K562 (cell line): ENCODE data around the gene LIX1L. TPM values are rescaled to one million over a fixed set of nuclear protein-coding genes. Genes with fewer than 3 reads are reported as not detected.
A peak's percentile ranks its signal among the peaks of the same experiment; 100 is the strongest.

Experiments
- ATAC-seq: fragments of 200-7000 bp; cut with Tn5 transposase; 3 replicates; pipeline ENCODE4 v1.9.1; 2020; ENCODE audit warnings: moderate library complexity
- BruUV-seq: library from RNA; stranded (reverse); fragments of 400-500 nt; replicated peaks from 2 replicates; lab custom pipeline; 2021; lab: Mats Ljungman, UMichigan
- CTCF ChIA-PET: fragments of 300-600 bp; formaldehyde crosslinking; extraction: SDS; loops from one replicate; lab custom pipeline; 2021; ENCODE audit warnings: low intra/inter-chr PET ratio; lab: Yijun Ruan, JAX
- POLR2A ChIA-PET: fragments of 300-600, 350-650 bp; sonication (Branson Sonifier 250); formaldehyde crosslinking; extraction: SDS; loops from one replicate; lab custom pipeline; 2021; ENCODE audit warnings: antibody characterized with exemption, inconsistent platforms; lab: Yijun Ruan, JAX
- DNase-seq, 4 experiments: peaks; one replicate each; pipeline versions ENCODE4 v3.0.0 to v3.0.0-alpha.2; 2011 to 2018; ENCODE audit warnings: low spot score in 3 of 4, mixed read lengths in 3 of 4; ENCODE audit errors: extremely low read depth in 1 of 4
- FAIRE-seq: peaks from 2 replicates; lab custom pipeline; 2011; peaks lifted over from hg19 to GRCh38; lab: Jason Lieb, UNC
- H2AFZ ChIP-seq: 2 replicates; pipeline ENCODE4 v1.6.0; 2011; ENCODE audit warnings: low read depth, low read length, control low read depth, inconsistent platforms
- H3K27ac ChIP-seq: fragments of 200-600 bp; 3 replicates; pipeline ENCODE4 v1.8.0; 2011; ENCODE audit warnings: low read depth, mild to moderate bottlenecking, control low read depth, inconsistent platforms, low read length, moderate library complexity, mixed read lengths; ENCODE audit errors: extremely low read depth
- H3K27me3 ChIP-seq, 2 experiments: fragments of 300-600 bp in 1 of 2; 2 replicates in 1 of 2; 3 replicates in 1 of 2; pipeline versions ENCODE4 v1.6.0 to v1.8.0; 2011; ENCODE audit warnings: inconsistent platforms in 2 of 2, low read length in 2 of 2, mild to moderate bottlenecking in 1 of 2, mixed read lengths in 1 of 2, moderate library complexity in 1 of 2; ENCODE audit not compliant: control insufficient read depth in 2 of 2, insufficient read depth in 2 of 2
- H3K36me3 ChIP-seq: fragments of 300-600 bp; 3 replicates; pipeline ENCODE4 v1.8.0; 2011; ENCODE audit warnings: mild to moderate bottlenecking, low read length, inconsistent platforms; ENCODE audit not compliant: control insufficient read depth, insufficient read depth
- H3K4me1 ChIP-seq, 2 experiments: fragments of 200-600 bp in 1 of 2; replicated peaks in 1 of 2; 2 replicates in 1 of 2; 3 replicates in 1 of 2; pipeline versions ENCODE4 v1.5.1 to v1.8.0; 2011; ENCODE audit warnings: inconsistent platforms in 2 of 2, low read length in 2 of 2, mild to moderate bottlenecking in 1 of 2, mixed read lengths in 1 of 2, moderate library complexity in 1 of 2; ENCODE audit not compliant: control insufficient read depth in 2 of 2, insufficient read depth in 2 of 2
- H3K4me2 ChIP-seq: 2 replicates; pipeline ENCODE4 v1.6.1; 2011; ENCODE audit warnings: low read length, control low read depth, inconsistent platforms, mixed read lengths; ENCODE audit not compliant: insufficient read depth
- H3K4me3 ChIP-seq: fragments of 200-600 bp; sonication (generic), shearing (Covaris generic); 2 replicates; pipeline ENCODE4 v1.5.1; 2016; ENCODE audit warnings: control low read depth, inconsistent platforms
- H3K79me2 ChIP-seq: fragments of 200-600 bp; 3 replicates; pipeline ENCODE4 v1.8.0; 2011; ENCODE audit warnings: low read length, inconsistent platforms; ENCODE audit not compliant: control insufficient read depth, insufficient read depth
- H3K9ac ChIP-seq, 2 experiments: 2 replicates each; pipeline versions ENCODE4 v1.6.0 to v1.6.1; 2011; ENCODE audit warnings: low read depth in 2 of 2, low read length in 2 of 2, control low read depth in 1 of 2, inconsistent platforms in 1 of 2, mild to moderate bottlenecking in 1 of 2, mixed read lengths in 1 of 2; ENCODE audit not compliant: insufficient read depth in 1 of 2
- H3K9me1 ChIP-seq: one replicate; pipeline ENCODE4 v1.6.0; 2011; ENCODE audit warnings: inconsistent platforms, mild to moderate bottlenecking, low read length, moderate library complexity; ENCODE audit not compliant: control insufficient read depth, insufficient read depth
- H3K9me3 ChIP-seq: replicated peaks from 2 replicates; pipeline ENCODE4 v1.5.1; 2011; ENCODE audit warnings: low read depth, low read length, inconsistent platforms; ENCODE audit not compliant: control insufficient read depth, insufficient read depth
- H4K20me1 ChIP-seq: replicated peaks from 2 replicates; pipeline ENCODE4 v1.6.1; 2011; ENCODE audit warnings: low read length, inconsistent platforms, mixed read lengths; ENCODE audit not compliant: control insufficient read depth, insufficient read depth
- CHCHD3 ChIP-seq: fragments of 250-450 bp; sonication (Bioruptor Pico); IDR thresholded peaks from 2 replicates; pipeline ENCODE4 v2.1.2; 2022; ENCODE audit warnings: mild to moderate bottlenecking
- ESRRA ChIP-seq: fragments of 450-650 bp; IDR thresholded peaks from 2 replicates; pipeline ENCODE4 v1.6.1; 2014; ENCODE audit warnings: low read depth, mild to moderate bottlenecking, moderate library complexity, borderline replicate concordance
- FOXJ2 ChIP-seq: fragments of 200-800 bp; sonication (Bioruptor generic); IDR thresholded peaks from 2 replicates; pipeline ENCODE4 v1.6.1; 2016; ENCODE audit warnings: missing genetic modification characterization, missing compliant biosample characterization
- HMG20B ChIP-seq: fragments of 250-450 bp; sonication (Bioruptor Pico); IDR thresholded peaks from 2 replicates; pipeline ENCODE4 v1.5.0; 2021; ENCODE audit warnings: mild to moderate bottlenecking
- HNRNPL ChIP-seq: fragments of 200-400 bp; formaldehyde crosslinking; IDR thresholded peaks from 2 replicates; pipeline ENCODE4 v1.6.1; 2017; ENCODE audit warnings: low read depth, mild to moderate bottlenecking, low read length
- KLF10 ChIP-seq: fragments of 250-450 bp; sonication (Bioruptor Pico); IDR thresholded peaks from 2 replicates; pipeline ENCODE4 v1.6.1; 2021; ENCODE audit warnings: matching md5 sums
- NR2C2 ChIP-seq, 2 experiments: fragments of 200-800 bp in 1 of 2; sonication (Bioruptor generic) in 1 of 2; sonication (generic) in 1 of 2; formaldehyde crosslinking in 1 of 2; IDR thresholded peaks; 2 replicates each; pipeline versions ENCODE4 v1.6.1 to v1.8.0; 2016 to 2022; ENCODE audit warnings: mild to moderate bottlenecking in 1 of 2, missing compliant biosample characterization in 1 of 2, missing genetic modification characterization in 1 of 2, missing genetic modification reagents in 1 of 2
- RBBP5 ChIP-seq: fragments of 200-600 bp; sonication (generic); IDR thresholded peaks from 2 replicates; pipeline ENCODE4 v1.6.1; 2012; ENCODE audit warnings: borderline replicate concordance, mild to moderate bottlenecking, low read length, control low read depth, inconsistent platforms; ENCODE audit not compliant: insufficient read depth, poor library complexity, severe bottlenecking
- RHOXF2B ChIP-seq: fragments of 250-450 bp; sonication (Bioruptor Pico); conservative IDR thresholded peaks from 2 replicates; pipeline ENCODE4 v1.5.1; 2021
- TOE1 ChIP-seq, 2 experiments: fragments of 450-650 bp in 1 of 2; sonication (generic) in 1 of 2; formaldehyde crosslinking in 1 of 2; IDR thresholded peaks; 2 replicates each; pipeline versions ENCODE4 v1.7.1 to v1.8.0; 2016 to 2022; ENCODE audit warnings: borderline replicate concordance in 2 of 2, mild to moderate bottlenecking in 2 of 2, antibody characterized with exemption in 1 of 2, inconsistent platforms in 1 of 2, low read depth in 1 of 2, missing genetic modification reagents in 1 of 2, moderate library complexity in 1 of 2
- ZNF444 ChIP-seq: fragments of 250-450 bp; sonication (Bioruptor Pico); IDR thresholded peaks from 2 replicates; pipeline ENCODE4 v1.4.0; 2020; ENCODE audit warnings: mild to moderate bottlenecking, moderate library complexity
- ZNF584 ChIP-seq: fragments of 200-800 bp; sonication (Bioruptor generic); IDR thresholded peaks from 2 replicates; pipeline ENCODE4 v1.6.1; 2016; ENCODE audit warnings: low read depth, mild to moderate bottlenecking, missing genetic modification characterization, missing compliant biosample characterization
- WGBS: fragments of 100-300 bp; shearing (Covaris generic); methylation state at CpG from one replicate; pipeline ENCODE4 v1.1.6; 2016; ENCODE audit warnings: low coverage, mixed read lengths; ENCODE audit not compliant: insufficient coverage; ENCODE audit errors: missing lambda C conversion rate; 5-methylcytosine and 5-hydroxymethylcytosine counted together
- in situ Hi-C: fragments of 300-500 bp; cut with MboI; formaldehyde crosslinking; loops from 4 replicates; pipeline ENCODE4 v1.15.0; 2018; ENCODE audit warnings: inconsistent platforms, mixed read lengths
- intact Hi-C: fragments of 100-400 bp; cut with micrococcal nuclease; formaldehyde crosslinking; loops from 2 replicates; pipeline ENCODE4 v1.14.2; 2022
- polyA plus RNA-seq, 8 experiments: library from polyadenylated mRNA; depleted of rRNA in 4 of 8; stranded (reverse) in 5 of 8; unstranded in 3 of 8; fragments of >200 nt; fragmentation: Nextera tagmentation in 2 of 8; fragmentation: Illumina TruSeq in 1 of 8; extraction: Ambion mirVana in 2 of 8; extraction: Trizol in 1 of 8; gene quantifications; 2 replicates each; pipeline versions ENCODE4 v1.2.1 to v1.2.3, GENCODE V29; 2011 to 2014; ENCODE audit warnings: inconsistent platforms in 1 of 8, missing spikeins in 1 of 8
- total RNA-seq, 7 experiments: library from RNA; depleted of rRNA in 6 of 7; stranded (reverse); fragments of >200 nt in 6 of 7; fragmentation: Illumina TruSeq in 2 of 7; extraction: Trizol in 2 of 7; gene quantifications; 2 replicates each; pipeline versions ENCODE4 v1.2.1 to v1.2.3, GENCODE V29; 2011 to 2021; ENCODE audit warnings: low replicate concordance in 1 of 7
- TF ChIP-seq, protein P1 (sequence below): fragments of 450-650 bp; formaldehyde crosslinking; IDR thresholded peaks from 2 replicates; pipeline ENCODE4 v1.4.0; 2022; ENCODE audit warnings: missing genetic modification characterization
- TF ChIP-seq, protein P2 (sequence below): fragments of 450-650 bp; formaldehyde crosslinking; IDR thresholded peaks from 2 replicates; pipeline ENCODE4 v1.4.0; 2020; ENCODE audit warnings: mild to moderate bottlenecking, mixed read lengths
- TF ChIP-seq, protein P3 (sequence below): sonication (generic); formaldehyde crosslinking; IDR thresholded peaks from 2 replicates; pipeline ENCODE4 v1.8.0; 2022; ENCODE audit warnings: mild to moderate bottlenecking, missing genetic modification reagents

The LIX1L gene
- total and polyA plus RNA-seq, 9 of the 15 experiments (the other 6 are each of a cell fraction or from before 2014, with no cell fraction given) = 4.6 to 26.5 (median 12.5) TPM

DNA sequence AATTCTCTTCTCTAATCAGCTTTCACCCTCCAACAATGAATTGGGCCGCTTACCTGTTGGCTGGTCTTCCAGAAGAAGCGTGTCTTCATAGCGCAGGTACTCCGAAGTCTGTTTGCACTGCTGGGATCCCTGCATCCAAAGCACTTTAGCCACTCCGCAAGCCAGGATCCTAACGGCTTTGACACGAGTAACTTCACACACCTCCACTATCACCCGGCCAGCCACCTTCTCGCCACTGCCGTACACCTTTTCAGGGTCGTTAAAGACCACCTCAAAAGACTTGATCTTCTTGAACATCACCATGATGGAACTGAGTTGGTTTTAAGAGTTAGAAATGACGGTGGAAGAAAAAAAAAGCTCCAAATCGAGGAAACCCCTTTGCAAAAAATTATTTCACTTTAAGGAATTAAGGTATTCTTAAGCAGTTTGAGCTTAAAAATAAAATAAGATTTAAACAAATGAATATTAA lies 38.2 kb upstream of the LIX1L start:
- DNase-seq (peak in 3 of 4 experiments; percentile 36 to 66 (median 39)), FAIRE-seq (no peak), ATAC-seq (peak; percentile 16)
- ChIA-PET POLR2A (interaction anchor here (0.7 to 14.0 kb wide), 13 partner anchors 11 to 89 kb away, joined by 3 to 320 read pairs (median 6); partner anchors contain the start of genes ANKRD34A, HJV, LIX1L and POLR3GL), CTCF (interaction anchor here (1.4 kb wide), 1 partner anchor 12 kb away, joined by 4 read pairs; no protein-coding TSS in a partner anchor)
- Histone ChIP-seq H3K9ac (peak overlapping the region; percentile 94 to 100), H3K4me3 (peak overlapping the region; percentile 85), H3K79me2 (peaks cover 71% of the 10 kb centered on the region), H3K9me3 (no peaks in the 10 kb centered on the region), H2AFZ (no peak overlapping the region), H4K20me1 (peaks cover 44% of the 10 kb centered on the region), H3K9me1 (peaks cover 3% of the 10 kb centered on the region), H3K4me1 (peaks cover 14 to 31% of the 10 kb centered on the region in 2 experiments; a peak in 3 of 5 replicates), H3K4me2 (peak overlapping the region; percentile 97), H3K36me3 (peaks cover 44% of the 10 kb centered on the region), H3K27ac (peak overlapping the region; percentile 99), H3K27me3 (no peaks in the 10 kb centered on the region)
- BruUV-seq = no TSS peak
- in situ Hi-C loops = no loop called here
- under 1% methylated on average over 13 of the region's 13 CpGs for WGBS
- intact Hi-C loops = loop anchor here (1.0 kb wide), 2 partner anchors 11 to 17 kb away; no protein-coding TSS in a partner anchor
- TF ChIP-seq, protein P1, sequence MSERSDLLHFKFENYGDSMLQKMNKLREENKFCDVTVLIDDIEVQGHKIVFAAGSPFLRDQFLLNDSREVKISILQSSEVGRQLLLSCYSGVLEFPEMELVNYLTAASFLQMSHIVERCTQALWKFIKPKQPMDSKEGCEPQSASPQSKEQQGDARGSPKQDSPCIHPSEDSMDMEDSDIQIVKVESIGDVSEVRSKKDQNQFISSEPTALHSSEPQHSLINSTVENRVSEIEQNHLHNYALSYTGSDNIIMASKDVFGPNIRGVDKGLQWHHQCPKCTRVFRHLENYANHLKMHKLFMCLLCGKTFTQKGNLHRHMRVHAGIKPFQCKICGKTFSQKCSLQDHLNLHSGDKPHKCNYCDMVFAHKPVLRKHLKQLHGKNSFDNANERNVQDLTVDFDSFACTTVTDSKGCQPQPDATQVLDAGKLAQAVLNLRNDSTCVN (CRISPR knock-in tag) = peak; percentile 26; the same call in 1 of the 2 replicates
- TF ChIP-seq ESRRA (no peak), RBBP5 (peak; percentile 65), ZNF444 (CRISPR knock-in tag) (0 out of 2 replicates have a peak, but pooled peaks have one; percentile 3), ZNF584 (CRISPR knock-in tag) (0 out of 2 replicates have a peak, but pooled peaks have one; percentile 13), HMG20B (CRISPR knock-in tag) (0 out of 2 replicates have a peak, but pooled peaks have one; percentile 71), KLF10 (peak; percentile 64), RHOXF2B (CRISPR knock-in tag) (peak; percentile 94), NR2C2 (CRISPR knock-in tag; IDR thresholded peaks at IDR 0.05) (0 out of 2 replicates have a peak, but pooled peaks have one; percentile 29), NR2C2 (tag; IDR thresholded peaks at IDR 0.05) (no peak), TOE1 (IDR thresholded peaks at IDR 0.05; ENCODE audit: borderline replicate concordance) (no peak), TOE1 (CRISPR knock-in tag; IDR thresholded peaks at IDR 0.05; ENCODE audit: borderline replicate concordance, low read depth) (0 out of 2 replicates have a peak, but pooled peaks have one; percentile 69), CHCHD3 (CRISPR knock-in tag) (0 out of 2 replicates have a peak, but pooled peaks have one; percentile 3), HNRNPL (no peak), FOXJ2 (no peak)
- TF ChIP-seq, protein P2, sequence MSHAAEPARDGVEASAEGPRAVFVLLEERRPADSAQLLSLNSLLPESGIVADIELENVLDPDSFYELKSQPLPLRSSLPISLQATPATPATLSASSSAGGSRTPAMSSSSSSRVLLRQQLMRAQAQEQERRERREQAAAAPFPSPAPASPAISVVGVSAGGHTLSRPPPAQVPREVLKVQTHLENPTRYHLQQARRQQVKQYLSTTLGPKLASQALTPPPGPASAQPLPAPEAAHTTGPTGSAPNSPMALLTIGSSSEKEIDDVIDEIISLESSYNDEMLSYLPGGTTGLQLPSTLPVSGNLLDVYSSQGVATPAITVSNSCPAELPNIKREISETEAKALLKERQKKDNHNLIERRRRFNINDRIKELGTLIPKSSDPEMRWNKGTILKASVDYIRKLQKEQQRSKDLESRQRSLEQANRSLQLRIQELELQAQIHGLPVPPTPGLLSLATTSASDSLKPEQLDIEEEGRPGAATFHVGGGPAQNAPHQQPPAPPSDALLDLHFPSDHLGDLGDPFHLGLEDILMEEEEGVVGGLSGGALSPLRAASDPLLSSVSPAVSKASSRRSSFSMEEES (CRISPR knock-in tag) = no peak
- TF ChIP-seq, protein P3, sequence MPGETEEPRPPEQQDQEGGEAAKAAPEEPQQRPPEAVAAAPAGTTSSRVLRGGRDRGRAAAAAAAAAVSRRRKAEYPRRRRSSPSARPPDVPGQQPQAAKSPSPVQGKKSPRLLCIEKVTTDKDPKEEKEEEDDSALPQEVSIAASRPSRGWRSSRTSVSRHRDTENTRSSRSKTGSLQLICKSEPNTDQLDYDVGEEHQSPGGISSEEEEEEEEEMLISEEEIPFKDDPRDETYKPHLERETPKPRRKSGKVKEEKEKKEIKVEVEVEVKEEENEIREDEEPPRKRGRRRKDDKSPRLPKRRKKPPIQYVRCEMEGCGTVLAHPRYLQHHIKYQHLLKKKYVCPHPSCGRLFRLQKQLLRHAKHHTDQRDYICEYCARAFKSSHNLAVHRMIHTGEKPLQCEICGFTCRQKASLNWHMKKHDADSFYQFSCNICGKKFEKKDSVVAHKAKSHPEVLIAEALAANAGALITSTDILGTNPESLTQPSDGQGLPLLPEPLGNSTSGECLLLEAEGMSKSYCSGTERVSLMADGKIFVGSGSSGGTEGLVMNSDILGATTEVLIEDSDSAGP (CRISPR knock-in tag) = 0 out of 2 replicates have a peak, but pooled peaks have one; percentile 48
